Choroid plexus epithelial cell (primary cell): Measurements from ENCODE around the gene PTPRK.

Experiments
- DNase-seq: peaks from one replicate; pipeline ENCODE4 v3.0.0-alpha.2; 2010; ENCODE audit warnings: low read depth
- H3K4me3 ChIP-seq: 2 replicates; pipeline ENCODE4 v1.5.1; 2011; ENCODE audit warnings: low read depth, mild to moderate bottlenecking, control low read depth, low read length, moderate library complexity
- TF ChIP-seq, protein P1 (sequence below): conservative IDR thresholded peaks from 2 replicates; pipeline ENCODE4 v1.5.1; 2011; ENCODE audit warnings: low read depth, mild to moderate bottlenecking, control low read depth, inconsistent platforms, low read length, moderate library complexity

The PTPRK gene

DNA sequence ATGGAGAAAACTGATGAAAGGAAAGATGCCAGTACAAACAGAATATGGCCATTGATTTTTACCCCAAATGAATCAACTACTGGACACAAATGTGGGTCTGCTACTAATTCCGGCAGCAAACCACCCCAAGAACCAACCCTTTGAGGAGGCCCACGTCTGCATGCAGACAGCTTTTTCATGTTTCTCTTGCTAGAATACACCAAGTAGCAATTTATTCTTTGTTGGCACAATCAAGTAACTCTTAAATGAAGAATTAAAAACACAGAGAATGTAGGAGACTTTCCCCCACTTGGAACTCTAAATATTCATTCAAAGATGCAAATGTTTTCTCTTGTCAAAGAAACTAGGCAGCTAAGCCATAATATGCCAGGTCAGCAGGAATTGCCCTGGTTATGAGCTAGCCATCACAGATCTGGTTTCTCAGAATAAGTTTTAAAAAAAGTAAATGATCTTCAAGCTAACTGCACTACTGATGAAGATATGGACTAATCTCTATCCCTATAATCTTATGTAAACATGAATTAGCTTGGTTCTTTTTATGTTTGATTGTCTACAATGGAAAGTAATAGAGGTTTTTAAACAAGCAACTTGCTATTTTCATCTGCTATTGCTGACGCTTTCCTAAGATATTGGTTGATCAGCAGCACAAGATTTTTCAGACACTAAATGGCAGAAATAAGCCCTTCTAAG is 456.4 kb downstream of the PTPRK start:
- no peak overlapping the region for H3K4me3 ChIP-seq
- TF ChIP-seq, protein P1, sequence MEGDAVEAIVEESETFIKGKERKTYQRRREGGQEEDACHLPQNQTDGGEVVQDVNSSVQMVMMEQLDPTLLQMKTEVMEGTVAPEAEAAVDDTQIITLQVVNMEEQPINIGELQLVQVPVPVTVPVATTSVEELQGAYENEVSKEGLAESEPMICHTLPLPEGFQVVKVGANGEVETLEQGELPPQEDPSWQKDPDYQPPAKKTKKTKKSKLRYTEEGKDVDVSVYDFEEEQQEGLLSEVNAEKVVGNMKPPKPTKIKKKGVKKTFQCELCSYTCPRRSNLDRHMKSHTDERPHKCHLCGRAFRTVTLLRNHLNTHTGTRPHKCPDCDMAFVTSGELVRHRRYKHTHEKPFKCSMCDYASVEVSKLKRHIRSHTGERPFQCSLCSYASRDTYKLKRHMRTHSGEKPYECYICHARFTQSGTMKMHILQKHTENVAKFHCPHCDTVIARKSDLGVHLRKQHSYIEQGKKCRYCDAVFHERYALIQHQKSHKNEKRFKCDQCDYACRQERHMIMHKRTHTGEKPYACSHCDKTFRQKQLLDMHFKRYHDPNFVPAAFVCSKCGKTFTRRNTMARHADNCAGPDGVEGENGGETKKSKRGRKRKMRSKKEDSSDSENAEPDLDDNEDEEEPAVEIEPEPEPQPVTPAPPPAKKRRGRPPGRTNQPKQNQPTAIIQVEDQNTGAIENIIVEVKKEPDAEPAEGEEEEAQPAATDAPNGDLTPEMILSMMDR = no peak
- no peak for DNase-seq

DNA sequence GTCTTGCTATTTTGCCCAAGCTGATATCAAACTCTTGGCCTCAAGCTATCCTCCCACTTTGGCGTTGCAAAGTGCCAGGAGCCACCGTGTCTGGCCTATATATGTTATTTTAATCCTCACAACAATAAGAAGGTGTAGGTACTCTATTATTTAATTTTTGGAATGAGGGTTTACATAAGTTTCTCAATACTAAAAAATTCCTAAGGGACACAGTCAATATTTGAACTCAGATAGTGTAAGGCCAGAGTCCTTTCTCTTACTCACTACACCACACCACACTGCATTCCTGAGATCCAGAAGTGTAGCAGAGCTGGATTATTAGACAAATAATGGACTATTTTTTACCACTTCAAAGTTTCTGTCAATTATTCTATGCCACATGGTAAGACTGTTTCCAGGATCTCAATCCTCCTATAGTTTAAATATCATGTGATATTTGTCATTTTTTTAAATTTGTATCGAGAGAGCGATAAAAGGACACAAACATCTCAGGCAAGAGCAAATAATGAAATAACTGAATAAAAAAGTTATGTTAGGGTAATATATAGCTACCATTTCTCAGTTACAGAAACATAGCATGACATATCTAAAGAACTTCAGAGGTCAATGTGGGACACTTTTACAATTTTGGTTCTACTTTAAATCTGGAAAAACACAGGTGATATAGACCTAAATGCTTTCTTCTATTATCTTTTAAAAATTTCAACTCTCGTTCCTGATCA is 457.4 kb downstream of the PTPRK start:
- TF ChIP-seq, protein P1 = no peak
- H3K4me3 ChIP-seq = no peak overlapping the region
- DNase-seq = peak; percentile 33

DNA sequence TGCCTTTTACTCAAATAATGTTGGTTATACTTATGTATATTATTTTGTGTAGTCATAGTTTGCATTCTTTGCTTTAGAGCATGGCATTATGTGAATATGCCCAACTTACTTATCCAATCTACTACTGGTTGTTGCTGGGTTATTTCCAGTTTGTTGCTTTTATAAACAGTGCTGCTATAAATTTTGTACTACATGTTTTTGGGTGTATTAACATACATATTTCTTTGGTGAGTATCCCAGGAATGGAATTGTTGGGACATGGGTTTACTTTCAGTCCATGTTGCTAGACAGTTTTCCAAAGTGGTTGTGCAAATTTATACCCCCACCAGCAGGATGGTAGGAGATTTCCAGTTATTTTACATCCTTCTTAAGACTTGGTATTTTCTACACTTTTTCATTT is 462.5 kb downstream of the PTPRK start:
- DNase-seq = peak; percentile 10
- no peak overlapping the region for H3K4me3 ChIP-seq
- TF ChIP-seq, protein P1 = no peak

DNA sequence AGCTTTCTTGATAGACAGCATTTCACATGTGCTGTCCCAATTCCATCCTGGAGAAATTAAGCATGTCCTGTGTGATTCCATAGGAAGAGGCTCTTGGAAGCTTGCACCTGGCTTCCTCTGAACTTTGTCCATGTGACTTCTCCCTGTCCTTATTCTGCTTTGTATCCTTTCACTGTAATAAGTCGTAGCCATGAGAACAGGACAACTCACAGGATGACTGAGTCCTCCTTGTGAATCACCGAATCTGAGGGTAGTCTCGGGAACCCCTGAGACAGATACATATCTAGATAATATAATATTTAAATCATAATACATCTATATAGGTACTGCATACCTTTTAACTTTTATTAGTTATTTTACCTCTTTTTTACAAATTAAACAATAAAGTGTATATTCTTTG is 462.9 kb downstream of the PTPRK start:
- no peak overlapping the region for H3K4me3 ChIP-seq
- TF ChIP-seq, protein P1 = no peak
- no peak for DNase-seq

DNA sequence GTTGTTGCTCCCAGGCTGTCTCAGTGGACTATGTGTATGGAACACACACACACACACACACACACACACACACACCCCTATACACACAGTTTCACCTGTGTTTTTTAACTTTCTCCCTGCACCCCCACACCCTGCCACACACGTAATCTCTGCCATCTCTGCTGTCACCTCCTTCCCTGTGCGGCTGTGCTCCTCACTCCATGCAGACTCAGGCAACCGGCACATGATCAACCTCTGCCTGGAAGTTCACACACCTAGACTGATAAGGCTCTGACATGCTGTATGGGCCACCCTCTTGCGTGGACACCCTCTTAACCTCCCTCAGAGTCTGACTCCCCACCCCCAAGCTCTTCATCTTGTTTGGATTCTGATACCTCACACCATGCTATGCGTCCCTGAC is 467.3 kb downstream of the PTPRK start:
- TF ChIP-seq, protein P1 = no peak
- H3K4me3 ChIP-seq = no peak overlapping the region
- DNase-seq = no peak

DNA sequence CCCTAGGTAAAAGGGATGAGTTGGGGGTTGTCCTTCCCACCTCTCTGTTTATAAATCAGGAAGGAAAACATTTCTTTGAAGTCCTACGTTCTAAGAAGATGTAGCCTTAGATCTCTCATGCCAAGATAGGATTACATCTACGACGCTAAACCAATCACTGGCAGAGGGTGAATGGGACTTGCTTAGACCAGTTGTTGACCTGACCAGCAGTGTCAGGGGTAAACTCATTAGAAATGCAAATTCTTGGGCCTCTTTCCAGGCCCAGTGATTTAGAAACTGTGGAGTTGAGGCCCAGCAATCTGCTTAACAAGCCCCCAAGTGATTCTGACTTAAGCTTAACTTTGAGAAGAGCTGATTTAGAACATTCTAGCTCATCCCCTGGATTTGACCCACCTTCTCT is 472.4 kb downstream of the PTPRK start:
- DNase-seq = no peak
- no peak overlapping the region for H3K4me3 ChIP-seq
- TF ChIP-seq, protein P1 = no peak

DNA sequence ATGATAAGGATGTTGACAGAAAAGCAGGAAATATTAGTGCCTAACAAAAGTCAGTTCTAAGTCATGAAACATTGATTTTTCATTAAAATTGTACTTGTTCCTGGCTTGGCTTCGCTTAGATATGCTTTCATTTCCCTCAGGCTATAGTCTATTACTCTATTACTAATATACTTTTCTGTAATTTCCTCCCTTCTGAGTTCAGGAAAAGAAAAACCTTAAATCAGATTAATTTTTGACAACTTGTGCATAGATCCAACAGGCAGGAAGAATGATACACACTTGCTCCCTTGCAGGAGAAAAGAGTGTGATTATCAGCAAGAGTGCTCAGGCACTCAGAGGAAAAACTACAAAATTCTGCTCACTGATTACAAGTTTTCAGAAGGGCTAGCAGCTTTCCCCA is 474.4 kb downstream of the PTPRK start:
- no peak overlapping the region for H3K4me3 ChIP-seq
- DNase-seq = no peak
- TF ChIP-seq, protein P1 = no peak
